PC-9 (cell line): ENCODE measurements around the gene RITA1. TPM values are rescaled to one million over a fixed set of nuclear protein-coding genes. Genes with fewer than 3 reads are reported as not detected.

Experiments
- BruUV-seq: library from RNA; stranded (reverse); fragments of 400-500 nt; replicated peaks from 2 replicates; lab custom pipeline; 2021; lab: Mats Ljungman, UMichigan
- CTCF ChIA-PET: fragments of 300-600 bp; sonication (Branson Sonifier 250); formaldehyde crosslinking; loops from one replicate; lab custom pipeline; 2022; ENCODE audit warnings: antibody characterized with exemption; lab: Charles Lee
- POLR2A ChIA-PET: fragments of 300-600 bp; sonication (Branson Sonifier 250); formaldehyde crosslinking; loops from one replicate; lab custom pipeline; 2022; ENCODE audit warnings: antibody characterized with exemption; ENCODE audit not compliant: unreplicated experiment; lab: Charles Lee
- DNase-seq, 2 experiments: peaks; one replicate each; pipeline versions ENCODE4 v3.0.0 to v3.0.0-alpha.2; 2015 to 2022; ENCODE audit warnings: mixed read lengths in 1 of 2
- H2AFZ ChIP-seq: fragments of 200-600 bp; sonication (generic); 2 replicates; pipeline ENCODE4 v1.8.1; 2017; ENCODE audit warnings: antibody characterized with exemption
- H3F3A ChIP-seq: fragments of 200-600 bp; sonication (generic); 2 replicates; pipeline ENCODE4 v1.8.1; 2017; ENCODE audit warnings: antibody characterized with exemption, mild to moderate bottlenecking, low read depth; ENCODE audit not compliant: insufficient read depth
- H3K27ac ChIP-seq: fragments of 200-600 bp; sonication (generic); 2 replicates; pipeline ENCODE4 v1.6.1; 2016; ENCODE audit warnings: mixed run types
- H3K27me3 ChIP-seq: fragments of 200-600 bp; sonication (generic); 2 replicates; pipeline ENCODE4 v1.6.1; 2016; ENCODE audit warnings: low read depth, mixed run types; ENCODE audit not compliant: insufficient read depth
- H3K36me3 ChIP-seq: fragments of 200-600 bp; sonication (generic); 2 replicates; pipeline ENCODE4 v1.6.1; 2016; ENCODE audit warnings: low read depth, mixed run types
- H3K4me1 ChIP-seq: fragments of 200-600 bp; sonication (generic); replicated peaks from 2 replicates; pipeline ENCODE4 v1.6.1; 2016; ENCODE audit warnings: mixed run types; ENCODE audit not compliant: insufficient read depth
- H3K4me2 ChIP-seq: fragments of 200-600 bp; sonication (generic); 2 replicates; pipeline ENCODE4 v1.6.1; 2017; ENCODE audit warnings: mixed run types
- H3K4me3 ChIP-seq: fragments of 200-600 bp; sonication (generic); 2 replicates; pipeline ENCODE4 v1.6.1; 2016; ENCODE audit warnings: mixed run types
- H3K79me2 ChIP-seq: fragments of 200-600 bp; sonication (generic); 2 replicates; pipeline ENCODE4 v1.6.1; 2017; ENCODE audit warnings: low read depth, mixed run types
- H3K9me2 ChIP-seq: fragments of 200-600 bp; sonication (generic); 2 replicates; pipeline ENCODE4 v1.8.1; 2017; ENCODE audit warnings: mild to moderate bottlenecking; ENCODE audit not compliant: insufficient read depth
- H3K9me3 ChIP-seq: fragments of 200-600 bp; sonication (generic); 2 replicates; pipeline ENCODE4 v1.8.1; 2016; ENCODE audit warnings: low read depth; ENCODE audit not compliant: insufficient read depth
- H4K20me1 ChIP-seq: fragments of 200-600 bp; sonication (generic); 2 replicates; pipeline ENCODE4 v1.8.1; 2017; ENCODE audit not compliant: insufficient read depth
- EZH2 ChIP-seq: fragments of 200-600 bp; sonication (generic); IDR thresholded peaks from 2 replicates; pipeline ENCODE4 v1.8.0; 2017; ENCODE audit warnings: antibody characterized with exemption, low read depth
- intact Hi-C: fragments of 100-400 bp; cut with micrococcal nuclease; formaldehyde crosslinking; loops from one replicate; pipeline ENCODE4 v1.10.0; 2022; ENCODE audit not compliant: unreplicated experiment
- total RNA-seq: library from RNA; stranded (reverse); gene quantifications from 2 replicates; pipeline ENCODE4 v1.2.3, GENCODE V29; 2021
- TF ChIP-seq, protein P1 (sequence below): fragments of 200-600 bp; sonication (generic); conservative IDR thresholded peaks from 2 replicates; pipeline ENCODE4 v1.6.1; 2017; ENCODE audit warnings: mixed run types, antibody characterized with exemption, mild to moderate bottlenecking, moderate library complexity

Gene RITA1
- total RNA-seq, 1 experiment from 2014 or later = 16.1 TPM

DNA sequence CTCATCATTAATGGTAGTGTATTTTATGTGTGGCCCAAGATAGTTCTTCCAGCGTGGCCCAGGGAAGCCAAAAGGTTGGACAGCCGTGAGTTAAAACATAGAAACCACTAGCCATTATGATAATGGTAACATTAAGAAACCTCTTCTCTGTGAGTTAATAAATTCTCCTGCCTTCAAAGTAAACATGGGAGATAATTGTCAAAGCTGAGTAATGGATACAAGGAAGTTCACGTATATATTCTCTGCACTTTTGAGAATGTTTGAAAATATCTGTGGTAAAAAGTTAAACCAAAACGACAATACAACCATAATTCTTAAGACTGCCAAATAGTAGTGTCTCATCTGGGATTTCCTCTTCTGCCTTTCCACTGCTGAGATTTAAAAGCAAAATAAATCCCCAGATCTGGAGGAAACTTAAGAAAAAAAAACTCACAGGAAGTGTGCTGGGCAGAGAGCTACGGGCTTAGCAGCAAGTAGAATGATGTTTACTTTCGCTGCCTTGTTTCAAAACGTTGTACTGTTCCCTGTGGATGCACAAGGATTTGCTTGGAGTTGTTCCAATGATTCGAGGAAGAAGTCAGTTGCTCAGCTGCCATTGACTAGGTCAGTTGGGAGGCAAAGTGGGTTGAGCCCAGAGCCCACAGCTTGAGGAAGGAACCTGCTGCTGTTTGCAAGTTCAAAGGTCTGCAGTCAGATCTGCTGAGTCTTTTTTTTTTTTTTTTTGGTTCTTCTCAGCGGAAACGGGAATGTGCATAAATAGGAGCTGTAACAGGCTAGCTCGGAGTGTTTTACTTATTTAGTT is 37.4 kb downstream of the RITA1 start:
- ChIA-PET POLR2A (interaction anchor here (0.6 kb wide), 2 partner anchors 77 to 191 kb away, joined by 3 to 4 read pairs; no protein-coding TSS in a partner anchor), CTCF (interaction anchor here (0.5 to 1.0 kb wide), 3 partner anchors 22 to 60 kb away, joined by 3 to 5 read pairs (median 5); no protein-coding TSS in a partner anchor)
- Histone ChIP-seq H3K4me1 (peaks cover 29% of the 10 kb centered on the region), H2AFZ (no peak overlapping the region), H3F3A (peaks cover 23% of the 10 kb centered on the region), H3K4me3 (peak overlapping the region; percentile 74), H3K27me3 (no peaks in the 10 kb centered on the region), H3K9me3 (no peaks in the 10 kb centered on the region), H3K36me3 (0 out of 2 replicates have a peak, but pooled peaks cover 4% of the 10 kb centered on the region), H3K4me2 (peak overlapping the region; percentile 88), H4K20me1 (no peaks in the 10 kb centered on the region), H3K79me2 (peaks cover 19% of the 10 kb centered on the region), H3K9me2 (no peaks in the 10 kb centered on the region), H3K27ac (peak overlapping the region; percentile 82)
- BruUV-seq = no TSS peak
- TF ChIP-seq, protein P1, sequence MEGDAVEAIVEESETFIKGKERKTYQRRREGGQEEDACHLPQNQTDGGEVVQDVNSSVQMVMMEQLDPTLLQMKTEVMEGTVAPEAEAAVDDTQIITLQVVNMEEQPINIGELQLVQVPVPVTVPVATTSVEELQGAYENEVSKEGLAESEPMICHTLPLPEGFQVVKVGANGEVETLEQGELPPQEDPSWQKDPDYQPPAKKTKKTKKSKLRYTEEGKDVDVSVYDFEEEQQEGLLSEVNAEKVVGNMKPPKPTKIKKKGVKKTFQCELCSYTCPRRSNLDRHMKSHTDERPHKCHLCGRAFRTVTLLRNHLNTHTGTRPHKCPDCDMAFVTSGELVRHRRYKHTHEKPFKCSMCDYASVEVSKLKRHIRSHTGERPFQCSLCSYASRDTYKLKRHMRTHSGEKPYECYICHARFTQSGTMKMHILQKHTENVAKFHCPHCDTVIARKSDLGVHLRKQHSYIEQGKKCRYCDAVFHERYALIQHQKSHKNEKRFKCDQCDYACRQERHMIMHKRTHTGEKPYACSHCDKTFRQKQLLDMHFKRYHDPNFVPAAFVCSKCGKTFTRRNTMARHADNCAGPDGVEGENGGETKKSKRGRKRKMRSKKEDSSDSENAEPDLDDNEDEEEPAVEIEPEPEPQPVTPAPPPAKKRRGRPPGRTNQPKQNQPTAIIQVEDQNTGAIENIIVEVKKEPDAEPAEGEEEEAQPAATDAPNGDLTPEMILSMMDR = no peak
- no peak for TF ChIP-seq EZH2
- intact Hi-C loops = no loop called here
- peak in 1 of 2 experiments; percentile 75 for DNase-seq

DNA sequence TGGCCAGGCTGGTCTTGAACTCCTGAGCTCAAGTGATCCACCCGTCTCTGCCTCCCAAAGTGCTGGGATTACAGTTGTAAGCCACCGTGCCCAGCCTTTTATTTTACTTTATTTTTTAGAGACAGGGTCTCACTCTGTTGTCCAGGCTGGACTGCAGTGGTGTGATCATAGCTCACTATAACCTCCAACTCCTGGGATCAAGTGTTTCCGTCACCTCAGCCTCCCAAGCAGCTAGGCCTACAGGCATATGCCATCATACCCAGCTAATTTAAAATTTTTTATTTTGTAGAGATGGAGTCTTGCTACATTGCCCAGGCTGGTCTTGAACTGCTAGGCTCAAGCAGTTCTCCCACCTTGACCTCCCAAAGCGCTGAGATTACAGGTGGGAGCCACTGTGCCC is 39.4 kb downstream of the RITA1 start:
- no peak for DNase-seq
- peaks cover 19% of the 10 kb centered on the region for H3K79me2 ChIP-seq
- ChIA-PET POLR2A (no interaction called here), CTCF (no interaction called here)
- no peaks in the 10 kb centered on the region for H4K20me1 ChIP-seq
- intact Hi-C loops = no loop called here
- H3K27me3 ChIP-seq = no peaks in the 10 kb centered on the region
- peaks cover 27% of the 10 kb centered on the region for H3K4me1 ChIP-seq
- H3K9me3 ChIP-seq = no peaks in the 10 kb centered on the region
- TF ChIP-seq EZH2 = no peak
- TF ChIP-seq, protein P1 = no peak
- H3K27ac ChIP-seq = no peak overlapping the region
- BruUV-seq = no TSS peak
- H3K36me3 ChIP-seq = 0 out of 2 replicates have a peak, but pooled peaks cover 9% of the 10 kb centered on the region
- H3K4me2 ChIP-seq = no peak overlapping the region
- no peaks in the 10 kb centered on the region for H3K9me2 ChIP-seq
- peaks cover 41% of the 10 kb centered on the region for H3F3A ChIP-seq
- no peak overlapping the region for H3K4me3 ChIP-seq
- no peak overlapping the region for H2AFZ ChIP-seq

DNA sequence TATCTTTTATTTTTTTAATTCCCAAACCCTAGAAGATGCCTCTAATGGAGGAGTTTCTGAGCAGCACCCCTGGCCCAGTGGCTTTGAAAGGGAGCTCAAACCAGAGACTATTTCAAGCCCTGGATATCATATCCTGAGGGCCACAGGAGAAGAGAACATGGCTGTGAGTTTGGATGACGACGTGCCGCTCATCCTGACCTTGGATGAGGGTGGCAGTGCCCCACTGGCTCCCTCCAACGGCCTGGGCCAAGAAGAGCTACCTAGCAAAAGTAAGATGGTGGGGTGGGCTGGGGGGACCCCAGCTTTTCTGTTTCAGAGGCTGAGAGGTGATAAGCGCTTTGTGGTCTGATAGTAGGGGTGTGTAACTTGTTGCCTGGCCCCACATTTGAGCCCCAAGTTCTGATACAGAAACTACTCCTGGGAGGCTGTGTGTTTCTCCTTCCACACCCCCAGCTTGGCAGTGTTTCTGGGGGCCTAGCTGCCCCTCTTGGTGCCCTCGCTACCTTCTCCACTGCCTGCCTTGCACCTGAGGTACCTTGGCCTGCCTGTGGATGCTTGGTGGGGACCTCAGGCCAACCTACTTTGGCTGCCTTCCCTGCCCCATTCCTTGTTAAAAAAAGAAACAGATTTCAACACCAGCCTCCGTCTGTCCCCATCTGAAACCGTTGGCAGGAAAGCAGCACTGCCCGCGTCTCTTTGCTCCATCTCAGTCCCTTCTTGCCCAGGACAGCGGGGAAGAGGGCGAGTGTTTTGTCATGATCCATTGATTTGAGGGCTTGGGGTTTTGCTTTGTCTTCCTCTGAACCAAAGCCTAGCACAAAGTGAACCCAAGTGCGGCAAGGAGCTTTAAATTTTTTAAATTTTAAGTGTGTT is 41.4 kb downstream of the RITA1 start:
- no peak overlapping the region for H3K4me3 ChIP-seq
- H3K79me2 ChIP-seq = peaks cover 9% of the 10 kb centered on the region
- CTCF ChIA-PET = interaction anchor here (0.6 kb wide), 1 partner anchor 688 kb away, joined by 10 read pairs; no protein-coding TSS in a partner anchor
- intact Hi-C loops = no loop called here
- no peak overlapping the region for H3K27ac ChIP-seq
- H4K20me1 ChIP-seq = no peaks in the 10 kb centered on the region
- DNase-seq = no peak
- H3F3A ChIP-seq = peaks cover 50% of the 10 kb centered on the region
- H3K9me3 ChIP-seq = no peaks in the 10 kb centered on the region
- BruUV-seq = no TSS peak
- no peak for TF ChIP-seq EZH2
- TF ChIP-seq, protein P1 = no peak
- H3K4me1 ChIP-seq = peaks cover 34% of the 10 kb centered on the region
- no peaks in the 10 kb centered on the region for H3K9me2 ChIP-seq
- POLR2A ChIA-PET = no interaction called here
- no peak overlapping the region for H3K4me2 ChIP-seq
- H3K27me3 ChIP-seq = no peaks in the 10 kb centered on the region
- H3K36me3 ChIP-seq = peaks cover 19% of the 10 kb centered on the region; the same call in 1 of the 2 replicates
- no peak overlapping the region for H2AFZ ChIP-seq
